NCI-H524 (cell line): ENCODE measurements around the gene IVD.
A peak's percentile ranks its signal among the peaks of the same experiment; 100 is the strongest.

ENCODE experiments used
- DNase-seq, 2 experiments: peaks; one replicate each; lab custom pipeline; 2025; lab: John Stamatoyannopoulos, UW

Gene IVD

GRCh38 chr15:40459391-40460015, 53.9 kb downstream of the IVD start:
- DNase-seq = no peak

DNA sequence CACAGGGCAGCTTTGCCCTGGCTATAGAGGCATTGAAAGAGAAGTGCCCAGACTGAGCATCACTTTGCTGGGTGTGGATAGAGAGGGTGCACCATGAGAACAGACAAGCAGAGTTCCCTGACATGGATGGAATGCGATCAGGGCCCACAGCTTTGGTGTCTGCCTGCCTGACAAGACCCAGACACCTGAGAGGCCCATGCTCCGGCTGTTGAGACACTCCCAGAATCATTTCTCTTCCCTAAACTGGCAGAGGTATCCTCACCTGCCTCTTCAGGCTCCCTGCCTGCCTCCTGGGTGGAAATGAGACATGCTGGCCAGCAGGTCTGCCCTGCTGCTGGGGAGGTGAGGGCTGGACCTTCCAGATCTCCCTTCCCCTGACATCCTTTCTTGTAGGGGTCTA, 54.8 kb downstream of the IVD start:
- no peak for DNase-seq

DNA sequence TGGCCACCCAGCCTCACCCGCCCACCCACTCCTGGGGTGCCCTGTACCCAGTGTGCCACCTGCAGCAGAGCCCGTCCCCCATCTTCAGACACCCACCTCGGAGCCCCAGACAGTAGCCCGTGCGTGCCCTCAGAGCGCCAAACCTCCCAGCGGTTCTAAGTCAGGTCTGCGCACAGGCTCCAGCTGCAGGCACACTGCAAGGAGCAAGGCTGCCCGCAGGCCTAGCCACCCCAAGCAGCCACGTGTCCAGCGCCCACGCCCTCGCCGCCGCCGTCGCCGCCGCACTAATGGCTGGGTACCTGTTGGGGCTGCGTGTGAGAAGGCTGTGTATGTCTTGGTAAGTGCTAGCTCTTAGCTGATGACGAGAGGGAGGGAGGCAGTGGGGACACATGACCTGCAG, 56.4 kb downstream of the IVD start:
- no peak for DNase-seq

- DNase-seq = no peak
Measured at GRCh38 chr15:40463279-40463678, 57.7 kb downstream of the IVD start.

DNA sequence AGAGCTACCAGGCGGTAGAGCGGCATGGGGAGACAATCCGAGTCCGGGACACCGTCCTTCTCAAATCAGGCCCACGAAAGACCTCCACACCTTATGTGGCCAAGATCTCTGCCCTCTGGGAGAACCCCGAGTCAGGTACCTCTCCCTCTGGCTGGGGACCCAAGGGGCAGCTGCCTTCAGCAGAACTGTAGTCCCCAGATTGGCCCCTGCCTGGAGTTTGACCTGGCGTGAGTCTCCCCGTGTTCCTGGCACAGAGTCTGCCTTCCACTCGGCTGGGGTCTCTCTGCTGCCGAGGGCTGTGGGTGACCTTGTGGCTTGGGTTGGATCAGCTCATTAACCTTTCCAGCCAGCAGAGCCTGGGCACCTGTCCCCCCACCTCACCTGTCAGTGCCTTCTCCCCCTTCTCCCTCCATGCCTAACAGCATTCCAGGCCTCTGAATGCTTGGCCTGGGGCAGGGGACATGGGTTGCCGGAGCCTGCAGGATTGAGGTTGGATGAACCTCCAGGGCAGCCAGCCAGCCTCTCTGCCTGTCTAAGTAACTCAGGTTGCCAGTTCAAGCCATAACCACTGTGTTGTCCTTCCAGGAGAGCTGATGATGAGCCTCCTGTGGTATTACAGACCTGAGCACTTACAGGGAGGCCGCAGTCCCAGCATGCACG, 58.4 kb downstream of the IVD start:
- DNase-seq = no peak

DNA sequence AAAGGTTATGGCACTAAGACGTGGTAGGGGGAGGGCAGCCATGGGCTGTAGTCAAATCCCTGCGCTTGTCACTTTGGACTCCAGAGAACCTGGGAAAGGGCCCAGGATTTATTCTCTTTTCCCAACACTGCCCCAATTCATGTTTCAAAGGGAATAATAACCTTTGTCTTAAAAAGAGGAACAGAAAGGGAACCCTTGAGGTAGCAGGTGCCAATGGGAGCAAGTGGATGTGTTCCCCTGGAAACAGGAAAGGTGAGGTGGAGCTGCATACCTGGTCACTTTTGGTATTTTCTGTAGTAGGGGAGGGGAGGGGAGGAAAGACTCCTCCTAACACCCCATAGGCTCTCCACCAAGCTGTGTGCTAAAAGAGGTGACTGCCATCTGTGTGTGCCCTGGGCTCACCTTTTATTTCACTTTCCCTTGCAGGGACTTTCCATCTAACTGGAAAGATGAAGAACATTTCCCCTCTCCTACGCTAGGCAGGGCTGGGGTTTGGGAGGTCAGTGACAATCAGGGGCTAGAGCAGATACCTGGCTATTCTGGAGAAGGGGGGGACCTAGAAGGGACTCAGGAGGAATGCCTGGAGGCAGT, 59.1 kb downstream of the IVD start:
- no peak for DNase-seq

DNA sequence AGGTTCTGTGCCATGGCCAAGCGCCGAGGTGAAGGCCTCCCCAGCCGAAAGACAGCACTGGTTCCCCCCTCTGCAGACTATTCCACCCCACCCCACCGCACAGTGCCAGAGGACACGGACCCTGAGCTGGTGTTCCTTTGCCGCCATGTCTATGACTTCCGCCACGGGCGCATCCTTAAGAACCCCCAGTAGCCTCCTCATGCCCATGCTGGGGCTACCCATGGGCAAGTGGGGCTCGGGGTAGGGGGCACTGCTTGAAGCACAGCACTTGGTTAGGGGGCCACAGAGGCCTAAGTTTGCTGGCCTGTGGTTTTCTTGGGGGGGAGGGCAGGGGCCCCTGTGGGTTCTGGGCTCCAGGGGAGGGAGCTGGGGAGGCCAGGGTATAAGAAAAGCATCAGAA, 60.3 kb downstream of the IVD start:
- DNase-seq = no peak

DNA sequence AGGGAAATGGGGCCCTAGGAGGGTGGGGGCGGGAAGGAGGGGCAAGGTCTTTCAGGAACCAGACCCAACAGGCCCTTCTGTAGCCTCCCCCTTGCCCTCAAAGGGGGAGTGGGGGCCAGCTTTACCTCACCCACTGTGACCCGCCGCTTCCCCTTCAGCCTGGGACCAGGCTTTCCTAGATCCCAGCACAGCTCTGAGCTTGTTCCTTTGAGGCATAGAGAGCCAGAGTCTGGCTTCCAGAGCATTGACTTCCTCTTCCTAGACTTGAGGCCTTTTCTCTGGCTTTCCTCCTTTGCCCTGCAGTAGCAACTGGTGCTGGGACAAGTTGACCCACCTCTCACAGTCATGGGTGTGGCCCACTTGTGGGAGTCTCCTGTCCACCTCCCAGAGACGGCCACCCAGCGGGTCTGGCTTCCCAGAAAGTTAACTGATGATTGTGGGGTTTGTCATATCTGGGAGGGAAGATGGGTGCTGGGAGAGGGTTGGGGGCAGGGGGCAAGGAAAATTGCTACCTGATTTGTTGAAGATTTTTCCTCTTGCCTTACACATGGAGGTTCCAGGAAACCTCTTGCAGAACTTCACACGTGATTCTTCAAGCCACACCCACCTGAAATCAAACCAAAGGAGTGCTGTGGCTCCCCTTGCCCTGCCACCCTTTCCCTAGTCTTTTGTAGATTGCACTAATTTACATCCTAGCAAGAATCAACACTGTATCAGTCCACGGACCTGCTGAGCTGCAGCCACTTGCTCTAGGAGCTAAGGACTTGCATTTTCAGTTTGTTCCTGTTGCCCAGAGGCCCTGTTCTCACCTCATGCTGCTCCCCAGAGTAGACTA, 61.0 kb downstream of the IVD start:
- DNase-seq = no peak

DNA sequence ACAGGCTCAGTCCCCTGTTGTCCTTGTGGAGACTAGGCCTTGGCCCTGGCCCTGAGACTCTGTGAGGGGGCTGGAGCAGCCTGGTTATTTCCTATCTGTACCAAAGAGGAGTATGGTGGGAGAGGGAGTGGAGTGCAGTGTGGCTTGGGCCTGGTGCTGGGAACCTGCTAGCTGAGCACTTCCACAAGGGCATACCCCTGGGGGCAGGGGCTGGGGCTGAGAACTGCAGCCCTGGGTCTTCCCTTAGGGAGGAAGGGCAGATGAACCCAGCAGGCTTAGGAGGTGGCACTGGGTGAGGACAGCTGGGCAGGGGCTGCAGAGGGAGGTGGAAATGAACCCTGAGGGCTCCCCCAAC, 61.6 kb downstream of the IVD start:
- DNase-seq = no peak

GRCh38 chr15:40468898-40469331, 63.3 kb downstream of the IVD start:
- no peak for DNase-seq

DNA sequence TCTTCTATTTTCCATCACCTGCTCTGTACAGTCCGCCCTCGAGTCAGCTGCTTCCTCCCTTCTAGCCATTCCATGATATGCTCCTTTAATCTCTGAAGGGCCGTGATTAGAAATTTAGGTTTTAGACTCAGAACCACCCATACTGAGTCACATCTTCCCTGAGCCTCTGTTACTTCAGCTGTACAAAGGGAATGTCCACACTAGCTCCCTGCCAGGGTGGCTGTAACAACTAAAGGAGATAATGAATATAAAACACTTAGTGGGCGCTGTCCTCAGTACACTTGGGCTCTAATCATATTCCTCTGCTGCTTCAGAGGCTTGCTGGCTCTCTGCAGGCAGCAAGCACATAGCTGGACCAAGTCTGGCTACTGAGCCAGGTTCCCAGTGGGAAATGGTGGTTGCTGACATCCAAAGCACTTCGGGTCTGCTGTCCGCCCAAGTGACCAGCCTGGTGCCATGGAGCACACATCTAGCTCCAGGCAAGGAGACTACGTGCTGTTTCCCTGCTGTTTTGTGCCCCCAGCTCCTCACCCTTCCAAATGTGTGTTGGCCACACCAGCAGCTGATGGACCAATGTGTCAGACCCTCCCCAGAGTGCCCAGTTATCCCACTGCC, 64.3 kb downstream of the IVD start:
- DNase-seq = no peak

DNA sequence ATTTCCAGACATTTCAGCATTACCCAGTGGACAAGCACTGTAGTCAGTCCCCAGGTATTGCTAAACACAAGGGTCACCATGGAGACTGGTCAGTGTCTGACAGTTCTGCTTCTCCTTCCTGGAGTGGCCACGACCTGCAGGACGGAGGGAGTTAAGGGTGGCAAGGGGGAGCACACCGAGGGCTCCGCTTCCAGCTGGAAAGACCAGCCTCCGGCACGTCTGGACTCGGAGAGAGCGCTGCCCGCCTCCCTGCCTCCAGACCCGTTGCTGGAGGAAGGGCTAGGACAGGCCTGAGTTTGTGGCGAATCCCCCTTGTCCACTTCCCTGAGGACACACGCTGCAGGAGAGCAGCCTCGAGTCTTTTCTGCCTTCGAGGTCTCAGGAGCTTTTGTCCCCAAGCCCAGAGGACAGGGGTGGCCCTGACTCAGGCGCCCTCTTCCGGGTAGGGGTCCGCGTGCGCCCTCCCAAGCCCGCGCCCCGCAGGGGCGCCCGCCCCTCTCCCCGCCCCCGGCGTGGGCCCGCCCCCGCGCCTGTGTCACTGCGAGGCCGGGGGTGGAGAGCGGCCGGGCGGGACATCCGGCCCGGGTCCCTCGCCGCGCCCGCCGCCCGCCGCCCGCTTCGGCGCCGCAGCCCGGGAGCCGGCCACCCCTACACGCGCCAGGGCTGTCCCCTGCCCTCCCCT, 65.0 kb downstream of the IVD start, which contains the start of gene CHST14:
Gene CHST14, plus strand, starts transcription at position 562 of the 682 bp plus-strand sequence. CDS start 230 bp downstream, outside the sequence.
- DNase-seq = peak; percentile 31 to 77
